CD4-positive, alpha-beta T cell treated with Interleukin-2 at 100 ng/mL for 4 hours (primary cell): Measurements from ENCODE around the gene TRAM2.

Source experiments
- DNase-seq: peaks from one replicate; pipeline ENCODE4 v3.0.0-alpha.2; 2020; ENCODE audit warnings: low spot score

The TRAM2 gene

GRCh38 chr6:52570291-52570700 lies 6.6 kb downstream of the TRAM2 start:
- DNase-seq: no peak

- DNase-seq: no peak
These were observed 8.5 kb downstream of the TRAM2 start for GRCh38 chr6:52568320-52568719.

DNA sequence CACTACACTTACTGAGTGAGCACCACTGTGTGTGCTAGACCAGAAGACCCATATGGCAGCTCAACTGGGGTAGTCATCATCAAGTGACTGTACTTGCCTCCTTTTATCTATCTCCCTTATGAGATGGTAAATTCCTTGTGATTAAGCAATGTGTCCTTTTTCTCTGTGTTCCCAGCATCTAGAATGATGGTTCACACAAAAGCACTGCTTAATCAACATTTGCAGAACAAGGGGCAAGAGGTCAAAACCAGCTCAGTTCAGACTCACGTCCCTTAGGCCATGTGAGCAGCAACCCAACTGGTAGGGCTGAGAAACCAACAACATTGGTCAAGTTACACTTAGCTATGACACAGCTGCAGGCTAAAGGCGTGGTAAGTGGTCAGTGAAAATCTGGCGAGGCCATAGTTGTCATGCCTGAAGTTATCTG lies 10.0 kb downstream of the TRAM2 start:
- DNase-seq: no peak

DNA sequence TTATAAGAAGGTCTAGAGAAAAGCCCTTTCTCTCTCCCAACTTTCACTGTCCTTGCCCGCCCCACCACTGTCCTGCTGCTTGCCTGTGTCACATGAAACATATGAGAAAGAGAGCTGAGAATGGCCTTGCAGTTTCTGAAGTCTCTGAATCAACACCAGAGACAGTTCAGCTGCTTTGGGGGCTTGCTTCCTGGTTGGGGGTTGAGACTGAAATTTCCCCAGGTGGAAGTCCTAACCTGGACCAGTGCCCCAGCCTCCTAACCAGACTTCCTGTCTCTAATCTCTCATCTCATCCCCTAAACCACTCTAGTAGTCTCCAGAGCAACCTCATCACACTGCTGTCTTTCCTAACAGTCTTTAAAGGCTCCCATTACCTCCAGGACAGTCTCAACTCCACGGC lies 10.7 kb downstream of the TRAM2 start:
- no peak for DNase-seq

DNA sequence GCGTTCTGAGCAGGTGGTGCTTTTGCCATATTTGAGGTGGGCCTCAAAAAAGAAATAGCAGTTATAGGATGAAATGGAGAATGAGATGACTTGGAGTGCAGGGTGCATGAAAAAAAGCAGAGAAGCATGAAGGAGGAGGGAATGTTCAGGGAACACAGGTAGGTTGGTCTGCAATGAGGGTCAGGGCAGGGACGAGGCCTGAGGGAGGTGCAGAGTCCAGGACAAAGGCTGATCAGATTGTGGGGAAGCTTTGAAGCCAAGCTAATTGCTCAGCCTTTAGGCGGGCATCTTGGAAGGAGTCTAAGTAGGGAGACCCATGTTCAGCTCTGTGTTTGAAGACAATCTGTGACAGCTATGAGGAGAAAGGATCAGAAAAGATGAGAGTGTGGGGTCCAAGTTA lies 12.0 kb downstream of the TRAM2 start:
- DNase-seq: no peak

DNA sequence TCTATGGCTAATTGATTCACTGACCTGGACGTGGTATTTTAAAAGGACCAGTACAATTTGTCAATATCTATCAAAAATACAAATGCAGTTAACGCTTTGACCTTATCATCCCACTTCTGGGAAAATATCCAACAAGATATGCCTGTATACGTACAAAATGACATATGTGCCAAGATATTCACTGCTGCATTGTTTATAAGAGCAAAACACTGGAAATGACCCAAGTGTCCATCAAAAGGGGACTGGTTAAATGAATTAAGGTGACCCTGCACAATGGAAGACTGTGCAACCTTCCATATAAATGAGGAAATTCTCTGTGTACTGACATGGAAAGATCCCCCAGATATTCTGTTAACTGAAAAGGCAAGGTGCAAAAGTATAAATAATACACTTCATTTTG lies 13.9 kb downstream of the TRAM2 start:
- no peak for DNase-seq

DNA sequence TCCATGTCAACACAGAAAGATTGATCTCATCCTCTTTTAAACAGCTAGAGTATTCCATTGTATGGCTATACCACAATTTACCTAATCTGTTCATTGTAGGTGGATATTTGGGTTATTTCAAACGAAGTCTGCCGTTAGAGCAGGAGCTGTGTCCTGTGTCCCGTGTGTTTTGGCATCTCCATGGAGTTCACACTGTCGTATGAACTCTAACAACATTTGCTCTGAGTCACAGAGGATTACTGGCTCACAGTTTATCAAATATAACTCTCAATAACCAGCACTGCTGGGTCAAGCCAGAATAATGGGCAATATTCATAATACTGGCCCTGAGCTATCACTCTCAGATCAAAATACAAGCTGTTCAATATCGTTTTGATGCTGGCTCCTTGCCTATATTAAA lies 16.4 kb downstream of the TRAM2 start:
- no peak for DNase-seq

GRCh38 chr6:52558266-52559000 lies 18.4 kb downstream of the TRAM2 start:
- DNase-seq: no peak

GRCh38 chr6:52557389-52558265 lies 19.2 kb downstream of the TRAM2 start:
- no peak for DNase-seq

DNA sequence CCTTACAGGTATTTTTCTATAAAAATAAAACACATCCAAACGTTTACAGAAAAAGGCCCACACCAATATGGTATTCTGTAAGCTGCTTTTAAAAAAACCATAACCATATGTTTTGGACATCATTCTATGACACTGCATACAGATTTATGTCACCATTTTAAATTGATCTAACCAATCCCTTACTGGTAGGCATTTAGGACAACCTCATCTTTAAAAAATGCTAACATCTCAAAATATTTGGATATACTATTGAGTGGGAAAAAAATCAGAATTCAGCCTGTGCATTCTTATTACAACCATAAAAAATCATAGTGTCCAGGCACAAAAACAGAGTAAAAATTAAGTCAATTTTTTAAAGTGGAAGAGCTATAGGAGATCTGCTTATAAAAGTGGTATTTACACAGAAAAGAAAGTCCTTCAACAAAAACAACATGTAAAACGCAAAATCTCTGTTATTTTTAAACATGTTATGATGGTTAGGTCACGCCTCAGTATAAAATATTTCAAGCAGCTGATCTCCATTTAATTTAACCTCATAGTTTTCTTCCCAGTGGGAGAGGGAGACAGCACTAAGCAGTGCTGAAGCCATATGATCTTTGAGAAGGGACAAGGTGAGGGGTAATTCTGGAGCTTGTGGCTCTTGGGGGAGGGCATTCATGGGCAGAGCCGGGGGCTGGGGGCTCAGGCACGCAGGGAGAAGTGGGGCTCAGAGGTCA lies 21.2 kb downstream of the TRAM2 start:
- no peak for DNase-seq

- DNase-seq: no peak
These were observed 22.1 kb downstream of the TRAM2 start for GRCh38 chr6:52554684-52555280.

DNA sequence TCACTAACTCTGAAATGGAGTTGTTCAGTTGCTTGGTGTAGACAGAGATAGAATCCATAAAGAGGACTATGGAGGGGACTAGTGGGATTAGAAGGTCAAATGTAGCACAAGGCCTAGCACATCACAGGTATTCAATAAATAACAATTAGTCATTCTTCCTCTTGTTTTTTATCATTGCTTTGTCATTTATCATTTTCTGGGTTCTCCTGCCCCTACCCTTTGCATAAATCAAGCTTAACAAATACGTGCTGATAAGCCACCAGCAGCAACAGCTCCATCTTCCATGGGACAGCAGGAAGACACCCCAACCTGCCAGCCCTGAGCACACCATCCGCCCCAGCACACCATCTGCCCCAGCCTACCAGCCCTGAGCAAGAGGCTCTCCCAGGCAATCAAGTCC lies 23.1 kb downstream of the TRAM2 start:
- no peak for DNase-seq

GRCh38 chr6:52553158-52553557 lies 23.7 kb downstream of the TRAM2 start:
- DNase-seq: no peak

DNA sequence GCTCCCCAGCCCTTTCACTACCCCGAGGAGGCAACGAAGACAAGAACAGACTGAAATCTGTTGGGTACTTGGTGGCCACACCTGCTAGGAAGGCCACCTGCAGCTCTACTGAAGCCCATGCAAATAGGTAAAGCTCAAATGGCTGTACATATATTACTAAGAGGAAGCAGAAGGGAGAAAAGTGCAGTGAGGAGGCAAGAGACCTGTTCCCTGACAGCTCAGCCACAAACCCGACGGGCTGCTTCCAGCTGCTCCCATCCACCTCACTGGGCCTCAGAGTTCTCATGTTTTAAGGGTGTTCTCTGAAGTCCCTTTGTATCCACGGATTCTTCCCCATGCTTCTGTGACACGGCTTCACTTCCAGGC lies 24.6 kb downstream of the TRAM2 start:
- DNase-seq: no peak

GRCh38 chr6:52551483-52552277 lies 25.2 kb downstream of the TRAM2 start:
- no peak for DNase-seq

GRCh38 chr6:52550870-52551269 lies 26.0 kb downstream of the TRAM2 start:
- no peak for DNase-seq

DNA sequence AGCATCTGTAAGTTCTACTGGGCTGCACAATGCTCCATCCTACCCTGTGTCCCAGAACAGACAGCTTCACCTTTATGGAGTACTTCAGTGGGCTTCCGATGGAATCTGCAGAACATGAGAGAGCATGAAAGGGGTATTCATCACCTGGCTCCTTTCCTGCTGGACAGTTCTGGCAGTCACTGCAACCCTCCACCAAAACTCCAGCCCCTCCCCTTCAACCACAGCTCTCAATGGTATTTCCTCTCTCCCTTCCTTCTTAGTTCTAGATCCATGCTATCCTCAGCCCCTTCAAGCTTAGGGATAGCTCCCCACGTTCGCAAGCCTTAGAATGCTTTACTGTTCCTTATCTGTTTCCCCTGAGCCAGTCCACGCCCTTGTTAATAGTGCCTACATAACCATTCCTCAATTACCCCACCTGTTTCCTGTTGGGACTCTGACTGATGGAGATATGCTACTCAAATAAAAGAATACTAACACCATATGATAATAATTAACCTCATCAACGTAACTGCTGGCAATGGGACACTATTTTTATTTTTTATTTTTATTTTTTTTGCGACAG lies 26.8 kb downstream of the TRAM2 start:
- no peak for DNase-seq

DNA sequence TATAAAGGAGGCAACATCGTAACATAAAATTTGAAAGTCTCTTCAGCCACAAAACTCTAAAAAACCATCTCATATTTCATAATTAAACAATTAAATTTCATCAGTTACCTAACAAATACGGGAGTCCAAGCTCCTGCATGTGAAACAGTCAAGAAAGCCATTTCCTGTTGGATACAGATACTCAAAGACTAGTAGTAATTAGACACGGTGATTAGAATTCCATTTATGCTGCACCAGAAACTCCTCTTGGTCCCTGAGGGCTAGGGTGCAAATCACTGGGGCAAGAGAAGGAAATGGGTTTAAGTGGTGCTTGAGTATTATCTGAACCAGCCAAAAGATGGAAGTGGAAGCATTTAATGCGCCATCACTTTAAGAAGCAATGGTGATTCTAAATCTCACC lies 27.4 kb downstream of the TRAM2 start:
- no peak for DNase-seq

DNA sequence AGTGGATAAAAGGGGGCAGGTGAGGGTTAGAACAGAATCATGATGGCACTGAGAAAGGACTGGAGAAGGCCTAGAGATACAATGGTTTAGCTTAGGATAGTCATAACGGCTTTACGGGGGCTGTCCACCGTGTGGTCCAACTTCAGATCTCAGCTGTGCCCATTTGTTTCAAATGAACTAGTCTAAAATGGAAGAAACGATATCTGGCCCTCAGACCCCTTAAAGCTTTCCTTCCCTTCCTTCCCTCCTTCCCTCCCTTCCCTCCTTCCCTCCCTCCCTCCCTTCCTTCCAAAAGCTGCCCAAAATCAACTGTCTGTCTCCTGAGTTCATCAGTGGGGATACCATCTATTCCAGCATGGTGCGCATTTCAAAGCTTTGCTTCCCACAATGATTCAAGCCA lies 27.9 kb downstream of the TRAM2 start:
- no peak for DNase-seq

- DNase-seq: no peak
These were observed 28.5 kb downstream of the TRAM2 start for GRCh38 chr6:52548353-52548713.

DNA sequence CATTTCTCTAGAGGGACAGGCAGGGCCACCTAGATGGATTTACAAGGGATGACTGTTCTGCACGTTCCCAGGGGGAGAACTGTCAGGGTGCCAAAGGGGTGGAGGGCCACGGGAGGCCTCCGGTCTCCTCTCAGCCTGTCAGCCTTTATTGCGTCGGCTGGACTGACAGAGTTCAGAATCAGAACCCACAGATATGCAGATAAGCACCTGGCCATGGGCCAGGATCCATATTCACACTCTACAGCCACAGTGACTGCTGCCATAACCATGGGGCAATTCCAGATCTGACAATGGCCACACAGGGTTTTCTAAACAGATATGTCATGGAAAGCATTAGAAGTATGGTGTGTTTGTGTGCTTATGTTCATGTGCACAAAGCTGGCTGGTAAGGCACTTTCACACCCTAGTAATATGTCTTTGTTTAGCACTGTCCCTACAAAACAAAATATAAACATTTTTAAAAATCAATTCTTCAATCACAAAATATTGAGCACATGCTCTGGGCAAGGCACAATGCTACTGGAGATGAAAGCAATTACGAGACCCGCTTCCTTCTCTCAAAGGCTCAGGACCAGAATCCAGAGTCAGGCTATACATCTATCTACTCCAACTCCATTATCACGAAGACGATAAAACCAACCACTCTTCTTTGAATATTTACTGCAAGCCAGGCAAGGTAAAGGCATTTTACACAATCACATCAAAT lies 29.1 kb downstream of the TRAM2 start:
- no peak for DNase-seq
